Bronchial smooth muscle cell (primary cell): ENCODE measurements around the gene SLC39A9. TPM values are rescaled to one million over a fixed set of nuclear protein-coding genes. Genes with fewer than 3 reads are reported as not detected.

Experiments used
- total RNA-seq: library from RNA; depleted of rRNA; stranded (reverse); fragments of >200 nt; gene quantifications from 2 replicates; pipeline ENCODE4 v1.2.1, GENCODE V29; 2014

Gene SLC39A9
- 76.0 and 84.9 TPM in 2 replicates for total RNA-seq

GRCh38 chr14:69398053-69398817 lies at the start of gene SLC39A9, which contains the start of gene ERH:
Gene SLC39A9 (plus strand): TSS chr14:69398692. CDS start chr14:69399370, 678 bp downstream.
Gene ERH (minus strand): TSS chr14:69398299. CDS start chr14:69398233, 66 bp downstream.

DNA sequence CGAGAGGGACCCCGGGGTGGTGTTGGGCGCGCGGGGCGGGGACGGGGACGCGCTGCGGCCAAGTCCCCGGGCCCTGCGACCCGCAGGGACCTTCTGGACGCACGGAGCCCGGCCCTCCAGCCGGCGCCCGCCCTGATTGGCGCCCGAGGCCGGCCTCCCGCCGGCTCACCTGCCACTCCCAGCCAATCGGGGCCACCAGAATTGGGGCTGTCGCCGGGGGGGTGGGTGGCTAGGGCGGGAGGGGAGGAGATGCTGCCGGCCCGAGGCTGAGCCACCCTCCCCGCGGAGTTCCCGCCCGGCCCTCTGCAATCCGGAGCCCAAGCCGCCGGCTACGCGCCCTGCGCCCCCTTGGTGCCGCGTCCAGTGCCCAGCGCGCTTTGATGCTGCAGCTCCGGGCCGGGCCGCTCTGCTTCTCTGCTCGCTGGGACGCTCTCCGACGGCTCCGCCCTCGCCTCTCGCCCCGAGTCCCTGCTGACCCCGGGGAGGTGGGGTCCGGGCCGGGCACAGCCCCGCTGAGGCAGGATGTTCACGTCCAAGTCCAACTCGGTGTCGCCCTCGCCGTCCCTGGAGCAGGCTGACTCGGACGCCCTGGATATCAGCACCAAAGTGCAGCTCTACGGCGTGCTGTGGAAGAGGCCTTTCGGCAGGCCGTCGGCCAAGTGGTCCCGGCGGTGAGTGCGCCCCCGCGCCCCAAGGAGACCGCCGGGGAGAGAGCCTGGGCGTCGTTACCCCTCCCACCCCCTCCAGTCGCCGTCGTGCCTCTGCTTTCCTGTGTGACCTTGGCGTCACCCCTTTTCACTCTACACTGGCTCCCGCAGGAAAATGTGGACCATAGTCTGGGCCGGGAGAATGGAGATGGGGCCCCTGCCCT lies 86.2 kb downstream of the SLC39A9 start, which contains the start of gene PLEKHD1:
Gene PLEKHD1, plus strand, starts transcription at position 285 of the 871 bp plus-strand sequence. Its CDS starts 238 bp downstream, at position 523.

Other genes starting within 250 kb of the SLC39A9 start
- gene DCAF5, start 245.6 kb upstream of the SLC39A9 start, total RNA-seq: 11.5 and 12.3 TPM in 2 replicates
- 9.5 and 15.0 TPM in 2 replicates for gene EXD2, start 207.2 kb upstream of the SLC39A9 start, total RNA-seq
- 0.32 and 0.77 TPM in 2 replicates for gene GALNT16, start 138.5 kb upstream of the SLC39A9 start, total RNA-seq
- gene ERH, start 393 bp upstream of the SLC39A9 start, total RNA-seq: 226 and 389 TPM in 2 replicates
- gene PLEKHD1, start 86.0 kb downstream of the SLC39A9 start, total RNA-seq: under 0.01 TPM in 2 replicates
- gene CCDC177, start 176.2 kb downstream of the SLC39A9 start, total RNA-seq: 0.09 TPM in 1 of 2 replicates, not detected in the other
- 3.2 and 4.6 TPM in 2 replicates for gene SUSD6, start 212.9 kb downstream of the SLC39A9 start, total RNA-seq